Tibial nerve (tissue), 4 donors: ENCODE measurements around the gene CLTCL1. TPM values are rescaled to one million over a fixed set of nuclear protein-coding genes. Genes with fewer than 3 reads are reported as not detected.

Experiments used
- DNase-seq, 2 donors: peaks; one replicate each; pipeline ENCODE4 v3.0.0-alpha.2; 2019; ENCODE audit warnings: low spot score in 2 of 2
- H3K27ac ChIP-seq, 4 donors: fragments of 200-600 bp; sonication (generic) in 3 of 4; one replicate each; pipeline ENCODE4 v1.5.1; 2017 to 2019; ENCODE audit warnings: mild to moderate bottlenecking in 1 of 4
- H3K27me3 ChIP-seq, 2 donors: fragments of 200-600 bp; sonication (generic) in 1 of 2; one replicate each; pipeline versions ENCODE4 v1.5.1 to v1.6.0; 2017 to 2019
- H3K36me3 ChIP-seq, 3 donors: fragments of 200-600 bp; sonication (generic); one replicate each; pipeline ENCODE4 v1.5.1; 2018 to 2019
- H3K4me1 ChIP-seq, 4 donors: fragments of 200-600 bp; sonication (generic) in 3 of 4; one replicate each; pipeline ENCODE4 v1.5.1; 2017 to 2019
- H3K4me3 ChIP-seq, 4 donors: fragments of 200-600 bp; sonication (generic) in 3 of 4; one replicate each; pipeline ENCODE4 v1.5.1; 2017 to 2019; ENCODE audit warnings: mild to moderate bottlenecking in 1 of 4, moderate library complexity in 1 of 4
- H3K9me3 ChIP-seq, 4 donors: fragments of 200-600 bp; sonication (generic) in 3 of 4; one replicate each; pipeline ENCODE4 v1.5.1; 2017 to 2019
- EP300 ChIP-seq, 2 donors: sonication (generic); formaldehyde crosslinking; IDR thresholded peaks; one replicate each; pipeline ENCODE4 v1.6.1; 2017; ENCODE audit warnings: antibody characterized with exemption in 2 of 2, mild to moderate bottlenecking in 1 of 2
- POLR2A ChIP-seq, 2 donors: fragments of 450-650 bp; IDR thresholded peaks; one replicate each; pipeline ENCODE4 v1.6.1; 2017; ENCODE audit warnings: antibody characterized with exemption in 2 of 2, mild to moderate bottlenecking in 2 of 2, moderate library complexity in 2 of 2
- WGBS, 2 donors: methylation state at CpG; one replicate each; pipeline ENCODE4 v1.1.5; 2018; 5-methylcytosine and 5-hydroxymethylcytosine counted together
- total RNA-seq, 4 donors: library from RNA; depleted of rRNA; stranded (reverse); fragments of >200 nt; gene quantifications; one replicate each; pipeline ENCODE4 v1.1.0, GENCODE V29; 2016
- TF ChIP-seq, protein P1 (sequence below), 5 experiments: fragments of 200-600 bp in 3 of 5; fragments of 450-650 bp in 2 of 5; sonication (generic) in 3 of 5; IDR thresholded peaks; one replicate each; pipeline ENCODE4 v1.5.1; 2016 to 2019; ENCODE audit warnings: antibody characterized with exemption in 5 of 5, mild to moderate bottlenecking in 3 of 5, moderate library complexity in 2 of 5

Gene CLTCL1
- total RNA-seq, 4 donors from 2014 or later, result 22.6 to 35.9 (median 26.8) TPM

DNA sequence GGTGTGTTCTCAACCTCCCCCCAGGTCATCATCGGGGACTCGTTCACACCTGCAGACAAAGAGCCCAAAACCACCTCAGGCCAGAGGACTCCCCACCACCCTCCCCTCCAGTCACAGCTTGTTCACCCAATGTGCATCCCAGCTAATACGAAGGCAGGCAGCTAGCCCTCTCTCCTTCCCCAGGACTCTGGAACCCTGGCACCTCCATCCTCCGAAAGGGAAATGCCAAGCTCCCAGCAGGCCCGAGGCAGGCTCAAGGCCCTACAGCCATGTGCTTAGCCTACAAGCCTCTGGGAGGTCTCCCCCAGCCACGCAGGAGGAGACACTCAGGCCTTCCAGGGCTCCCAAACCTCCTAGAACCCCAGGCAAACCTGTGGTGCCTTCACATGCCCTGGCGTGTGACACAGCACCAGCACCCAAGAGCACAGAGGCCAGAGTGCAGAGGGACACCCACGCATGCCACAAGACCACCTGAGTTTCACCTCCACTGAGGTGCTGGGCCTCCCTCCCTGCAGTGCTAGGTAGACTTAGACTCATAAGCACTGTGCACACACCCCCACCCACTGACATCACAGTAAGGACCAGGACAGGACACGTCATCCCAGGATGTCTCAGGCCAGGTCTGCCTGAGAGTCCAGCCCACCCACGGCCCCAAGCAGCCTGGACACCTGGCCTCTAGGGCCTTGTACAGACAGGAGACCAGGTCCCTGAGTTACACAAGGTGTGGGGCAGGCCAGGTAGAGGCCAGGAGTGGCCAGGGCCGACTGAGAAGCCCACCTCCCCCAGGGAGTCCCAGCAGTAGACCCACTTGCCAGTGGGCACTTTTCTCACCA is 153.9 kb downstream of the CLTCL1 start:
- peaks cover 4 to 100% (median 36%) of the 10 kb centered on the region in 3 donors for H3K36me3 ChIP-seq
- no peaks in the 10 kb centered on the region for H3K4me1 ChIP-seq
- TF ChIP-seq, protein P1, sequence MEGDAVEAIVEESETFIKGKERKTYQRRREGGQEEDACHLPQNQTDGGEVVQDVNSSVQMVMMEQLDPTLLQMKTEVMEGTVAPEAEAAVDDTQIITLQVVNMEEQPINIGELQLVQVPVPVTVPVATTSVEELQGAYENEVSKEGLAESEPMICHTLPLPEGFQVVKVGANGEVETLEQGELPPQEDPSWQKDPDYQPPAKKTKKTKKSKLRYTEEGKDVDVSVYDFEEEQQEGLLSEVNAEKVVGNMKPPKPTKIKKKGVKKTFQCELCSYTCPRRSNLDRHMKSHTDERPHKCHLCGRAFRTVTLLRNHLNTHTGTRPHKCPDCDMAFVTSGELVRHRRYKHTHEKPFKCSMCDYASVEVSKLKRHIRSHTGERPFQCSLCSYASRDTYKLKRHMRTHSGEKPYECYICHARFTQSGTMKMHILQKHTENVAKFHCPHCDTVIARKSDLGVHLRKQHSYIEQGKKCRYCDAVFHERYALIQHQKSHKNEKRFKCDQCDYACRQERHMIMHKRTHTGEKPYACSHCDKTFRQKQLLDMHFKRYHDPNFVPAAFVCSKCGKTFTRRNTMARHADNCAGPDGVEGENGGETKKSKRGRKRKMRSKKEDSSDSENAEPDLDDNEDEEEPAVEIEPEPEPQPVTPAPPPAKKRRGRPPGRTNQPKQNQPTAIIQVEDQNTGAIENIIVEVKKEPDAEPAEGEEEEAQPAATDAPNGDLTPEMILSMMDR (IDR thresholded peaks at IDR 0.05), result no peak
- TF ChIP-seq EP300 (IDR thresholded peaks at IDR 0.05), result no peak
- no peak for TF ChIP-seq POLR2A (IDR thresholded peaks at IDR 0.05)
- no peak for DNase-seq
- no peak overlapping the region for H3K4me3 ChIP-seq
- H3K27me3 ChIP-seq, result no peaks in the 10 kb centered on the region
- no peak overlapping the region for H3K27ac ChIP-seq
- no peaks in the 10 kb centered on the region for H3K9me3 ChIP-seq
- 92 to 96% methylated on average over 6 to 9 of the region's 11 CpGs for WGBS, 2 donors

DNA sequence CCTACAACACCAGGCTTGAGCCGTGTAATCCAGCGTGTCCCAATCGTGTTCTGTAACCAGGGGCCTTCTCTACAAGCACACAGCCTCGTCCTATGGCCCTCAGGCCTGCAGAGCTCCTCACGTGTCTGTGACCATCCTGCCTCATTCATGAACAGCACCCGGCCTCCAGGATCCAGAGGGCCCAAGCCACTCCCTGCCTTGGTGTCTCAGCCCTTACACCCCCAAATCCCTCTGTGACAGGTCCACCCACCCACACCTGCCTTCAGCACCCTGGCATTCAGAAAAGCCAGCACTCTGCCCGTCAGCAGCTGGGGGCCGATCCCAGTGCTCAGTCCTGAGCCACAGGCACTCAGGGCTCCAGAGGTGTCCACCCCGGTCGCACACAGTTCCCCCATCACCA is 154.6 kb downstream of the CLTCL1 start:
- Histone ChIP-seq H3K27ac (no peak overlapping the region), H3K9me3 (no peaks in the 10 kb centered on the region), H3K4me1 (no peaks in the 10 kb centered on the region), H3K27me3 (no peaks in the 10 kb centered on the region), H3K4me3 (no peak overlapping the region), H3K36me3 (peaks cover 4 to 100% (median 36%) of the 10 kb centered on the region in 3 donors)
- WGBS, 2 donors, result 96 to 98% methylated on average over 10 of the region's 10 CpGs
- TF ChIP-seq EP300 (IDR thresholded peaks at IDR 0.05), result no peak
- no peak for DNase-seq

DNA sequence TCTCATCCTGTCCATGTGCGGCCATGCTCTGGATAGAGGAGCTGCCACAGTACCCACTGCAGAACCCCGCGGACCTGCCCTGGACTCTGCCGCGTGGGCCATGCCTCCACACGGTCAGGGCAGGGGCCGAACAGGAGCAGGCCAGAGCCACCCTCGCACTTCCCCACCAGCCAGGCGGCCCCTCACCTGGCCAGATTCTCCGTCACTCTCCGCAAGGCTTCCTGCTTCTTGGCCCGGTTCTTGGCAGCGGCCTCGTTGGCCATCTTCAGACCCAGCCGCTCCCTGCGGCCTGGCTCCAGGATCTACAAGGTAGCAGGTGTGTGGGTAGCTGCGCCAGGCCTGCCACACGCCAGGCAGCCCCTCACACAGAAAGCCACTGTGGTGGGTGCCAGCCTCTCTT is 156.6 kb downstream of the CLTCL1 start:
- WGBS, 2 donors, result 90 to 94% methylated on average over 16 to 18 of the region's 18 CpGs
- no peak overlapping the region for H3K27ac ChIP-seq
- TF ChIP-seq, protein P1 (IDR thresholded peaks at IDR 0.05), result no peak
- TF ChIP-seq POLR2A (IDR thresholded peaks at IDR 0.05) (no peak), EP300 (IDR thresholded peaks at IDR 0.05) (no peak)

DNA sequence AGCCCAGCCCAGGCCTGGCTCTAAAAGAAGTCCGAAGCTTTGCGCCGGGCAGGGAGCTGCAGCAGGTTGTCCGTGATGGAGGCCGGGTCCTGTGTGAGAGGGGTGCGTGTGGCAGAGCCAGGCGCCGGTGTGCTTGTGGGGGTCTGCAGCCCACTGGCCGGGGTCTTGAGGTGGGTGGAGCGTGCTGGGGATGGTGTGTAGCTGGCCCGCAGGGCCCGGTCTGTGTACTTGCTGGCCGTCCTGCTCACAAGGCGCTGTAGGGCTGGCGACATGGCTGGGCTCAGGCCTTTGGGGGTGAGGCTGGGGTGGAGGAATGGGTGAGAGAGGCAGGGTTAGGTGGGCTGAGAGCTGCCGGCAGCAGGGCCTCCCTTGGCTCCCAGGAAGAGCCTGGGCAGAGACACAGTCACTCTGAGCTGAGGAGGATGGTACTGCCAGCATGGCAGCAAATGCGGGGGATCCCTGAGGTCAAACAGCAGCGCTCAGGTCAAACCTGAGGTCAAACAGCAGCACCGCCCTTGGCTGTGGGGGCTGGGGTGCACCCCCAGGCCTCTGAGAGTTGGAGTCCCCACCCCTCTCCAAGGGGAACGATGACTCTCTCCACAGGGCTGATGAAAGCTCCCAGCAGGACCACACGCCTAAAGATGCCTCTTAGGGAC is 157.2 kb downstream of the CLTCL1 start:
- no peaks in the 10 kb centered on the region for H3K4me1 ChIP-seq
- DNase-seq, result no peak
- peaks cover under 1 to 87% (median 23%) of the 10 kb centered on the region in 3 donors for H3K36me3 ChIP-seq
- TF ChIP-seq POLR2A (IDR thresholded peaks at IDR 0.05), result no peak
- TF ChIP-seq, protein P1 (IDR thresholded peaks at IDR 0.05), result no peak
- no peak for TF ChIP-seq EP300 (IDR thresholded peaks at IDR 0.05)
- H3K4me3 ChIP-seq, result no peak overlapping the region
- H3K27me3 ChIP-seq, result no peaks in the 10 kb centered on the region
- H3K27ac ChIP-seq, result no peak overlapping the region
- WGBS, 2 donors, result 87 to 91% methylated on average over 18 to 19 of the region's 21 CpGs
- no peaks in the 10 kb centered on the region for H3K9me3 ChIP-seq

More for the DNA sequence above, 156.6 kb downstream of the CLTCL1 start:
- Histone ChIP-seq H3K9me3 (no peaks in the 10 kb centered on the region), H3K4me1 (no peaks in the 10 kb centered on the region), H3K27me3 (no peaks in the 10 kb centered on the region), H3K36me3 (peaks cover 4 to 92% (median 28%) of the 10 kb centered on the region in 3 donors), H3K4me3 (no peak overlapping the region)
- no peak for DNase-seq

DNA sequence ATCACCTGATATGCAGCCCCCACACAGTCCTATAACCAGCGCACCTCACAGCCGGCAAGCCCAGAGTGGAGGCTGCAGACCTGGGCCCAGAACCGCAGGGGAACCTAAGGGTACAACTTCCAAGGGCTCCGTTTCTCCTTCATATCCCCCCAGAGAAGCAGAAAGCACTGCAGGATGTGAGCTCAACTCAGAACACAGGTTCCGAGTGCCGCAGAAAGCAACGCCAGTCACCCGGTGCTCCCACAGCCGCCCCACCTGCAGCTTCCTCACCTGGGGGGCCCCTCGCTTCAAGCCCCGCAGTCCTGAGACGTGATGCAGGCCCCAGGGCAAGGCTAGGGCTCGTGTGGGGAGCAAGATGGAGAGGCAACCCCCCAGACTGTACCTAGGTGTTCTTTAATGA is 158.0 kb downstream of the CLTCL1 start:
- no peak overlapping the region for H3K4me3 ChIP-seq
- TF ChIP-seq POLR2A (IDR thresholded peaks at IDR 0.05), result no peak
- TF ChIP-seq, protein P1 (IDR thresholded peaks at IDR 0.05), result no peak
- no peak for TF ChIP-seq EP300 (IDR thresholded peaks at IDR 0.05)
- no peak overlapping the region for H3K27ac ChIP-seq
- H3K4me1 ChIP-seq, result no peaks in the 10 kb centered on the region
- H3K9me3 ChIP-seq, result no peaks in the 10 kb centered on the region
- no peaks in the 10 kb centered on the region for H3K27me3 ChIP-seq
- H3K36me3 ChIP-seq, result peaks cover 0 to 79% (median 15%) of the 10 kb centered on the region in 3 donors
- 94 to 95% methylated on average over 13 of the region's 13 CpGs for WGBS, 2 donors
- no peak for DNase-seq
